DND-41 (cell line): ENCODE data around the gene AKAP13.
"Not testable (repeated sequence)": the region's sequence is repeated elsewhere in the genome, so short reads cannot be mapped to it uniquely, and the experiment has no call there.

ENCODE experiments used
- EZH2 ChIP-seq: IDR thresholded peaks from 3 replicates; pipeline ENCODE4 v1.6.1; 2012; ENCODE audit warnings: borderline replicate concordance, low read depth, mild to moderate bottlenecking, moderate library complexity, low read length, inconsistent platforms; ENCODE audit not compliant: severe bottlenecking
- TF ChIP-seq, protein P1 (sequence below): IDR thresholded peaks from 2 replicates; pipeline ENCODE4 v1.5.1; 2012; ENCODE audit warnings: borderline replicate concordance, low read length, moderate library complexity, mild to moderate bottlenecking; ENCODE audit not compliant: poor library complexity, severe bottlenecking; ENCODE audit errors: extremely low read depth

DNA sequence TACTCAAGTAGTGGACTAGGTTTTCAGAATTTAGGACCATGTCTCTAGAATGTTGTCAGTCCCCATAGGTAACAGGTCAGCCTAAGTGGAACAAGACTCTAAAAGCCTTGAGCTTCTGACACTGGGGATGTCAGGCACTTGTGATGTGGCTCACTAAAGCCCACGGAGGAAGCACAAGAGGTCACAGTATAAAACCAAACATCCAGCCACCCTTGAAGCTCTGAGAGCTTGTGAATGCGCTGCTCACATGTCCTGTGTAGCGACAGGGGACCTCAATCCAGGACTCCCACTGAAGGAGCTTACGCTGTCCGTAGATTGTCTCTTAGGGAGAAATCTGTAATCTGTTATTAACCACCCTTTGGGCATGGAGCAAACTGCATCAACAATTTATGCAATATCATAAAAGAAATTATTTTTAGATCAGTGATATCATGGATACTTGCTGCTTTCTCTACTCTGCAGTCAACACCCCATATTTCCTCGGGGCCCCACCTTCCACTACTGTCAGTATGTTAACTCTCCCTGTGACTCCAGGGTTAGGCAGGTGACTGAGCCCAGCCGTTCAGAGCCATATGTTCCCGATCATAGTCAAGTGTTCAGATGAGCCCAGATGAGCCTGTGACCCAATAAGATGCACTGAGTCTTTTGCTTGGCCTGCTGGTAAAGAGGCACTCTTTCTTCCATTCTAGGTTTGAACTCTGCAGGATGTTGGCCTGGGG, 32.2 kb upstream of the AKAP13 start:
- TF ChIP-seq, protein P1, sequence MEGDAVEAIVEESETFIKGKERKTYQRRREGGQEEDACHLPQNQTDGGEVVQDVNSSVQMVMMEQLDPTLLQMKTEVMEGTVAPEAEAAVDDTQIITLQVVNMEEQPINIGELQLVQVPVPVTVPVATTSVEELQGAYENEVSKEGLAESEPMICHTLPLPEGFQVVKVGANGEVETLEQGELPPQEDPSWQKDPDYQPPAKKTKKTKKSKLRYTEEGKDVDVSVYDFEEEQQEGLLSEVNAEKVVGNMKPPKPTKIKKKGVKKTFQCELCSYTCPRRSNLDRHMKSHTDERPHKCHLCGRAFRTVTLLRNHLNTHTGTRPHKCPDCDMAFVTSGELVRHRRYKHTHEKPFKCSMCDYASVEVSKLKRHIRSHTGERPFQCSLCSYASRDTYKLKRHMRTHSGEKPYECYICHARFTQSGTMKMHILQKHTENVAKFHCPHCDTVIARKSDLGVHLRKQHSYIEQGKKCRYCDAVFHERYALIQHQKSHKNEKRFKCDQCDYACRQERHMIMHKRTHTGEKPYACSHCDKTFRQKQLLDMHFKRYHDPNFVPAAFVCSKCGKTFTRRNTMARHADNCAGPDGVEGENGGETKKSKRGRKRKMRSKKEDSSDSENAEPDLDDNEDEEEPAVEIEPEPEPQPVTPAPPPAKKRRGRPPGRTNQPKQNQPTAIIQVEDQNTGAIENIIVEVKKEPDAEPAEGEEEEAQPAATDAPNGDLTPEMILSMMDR: not testable (repeated sequence)
- TF ChIP-seq EZH2: not testable (repeated sequence)
